NCI-H1436 (cell line): ENCODE data around the gene CD72.
"Not testable (repeated sequence)": the region's sequence is repeated elsewhere in the genome, so short reads cannot be mapped to it uniquely, and the experiment has no call there.

Source experiments
- DNase-seq: peaks from one replicate; lab custom pipeline; 2025; lab: John Stamatoyannopoulos, UW

CD72 gene

DNA sequence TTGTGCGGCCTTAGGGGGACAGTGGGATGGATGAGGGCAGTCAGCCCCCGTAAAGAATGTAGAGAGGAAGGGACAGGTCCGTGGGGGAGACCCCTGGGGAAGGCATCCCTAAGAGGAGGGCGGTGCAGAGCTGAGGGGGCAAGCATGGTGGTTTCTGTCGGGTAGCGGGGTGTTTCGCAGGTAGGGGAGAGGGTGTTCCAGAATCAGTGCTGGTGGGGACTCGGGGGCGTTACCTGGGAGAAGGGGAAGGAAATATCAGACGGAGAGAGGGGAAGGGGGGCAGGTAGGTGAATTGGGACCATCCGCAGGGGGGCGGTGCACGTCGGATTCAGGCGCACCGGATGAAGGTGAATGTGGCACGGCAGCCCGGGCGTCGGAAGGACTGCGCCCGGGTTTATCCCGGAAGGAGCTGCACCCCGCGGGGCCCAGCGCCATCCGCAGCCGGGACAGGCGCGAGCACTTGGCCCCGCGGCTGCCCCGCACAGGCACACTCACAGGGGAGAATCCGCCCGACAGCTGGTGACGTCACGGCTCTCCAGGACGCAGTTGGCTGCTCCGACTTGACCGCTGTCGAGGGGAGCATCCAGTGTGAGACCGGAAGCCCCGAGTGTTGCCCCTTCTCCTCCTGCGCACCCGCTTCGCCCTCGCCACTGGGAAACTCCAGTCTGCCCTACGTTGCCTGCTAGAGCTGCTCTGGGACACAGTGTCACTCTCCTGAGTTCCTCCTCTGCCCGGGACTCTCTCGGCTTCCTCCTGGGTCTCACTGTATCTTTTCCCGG lies 1.3 kb downstream of the CD72 start:
- peak; percentile 38 for DNase-seq

- DNase-seq, result no peak
Observed at GRCh38 chr9:35615981-35616680, 2.1 kb downstream of the CD72 start.

- no peak for DNase-seq
Observed at GRCh38 chr9:35612843-35613242, 5.4 kb downstream of the CD72 start.

DNA sequence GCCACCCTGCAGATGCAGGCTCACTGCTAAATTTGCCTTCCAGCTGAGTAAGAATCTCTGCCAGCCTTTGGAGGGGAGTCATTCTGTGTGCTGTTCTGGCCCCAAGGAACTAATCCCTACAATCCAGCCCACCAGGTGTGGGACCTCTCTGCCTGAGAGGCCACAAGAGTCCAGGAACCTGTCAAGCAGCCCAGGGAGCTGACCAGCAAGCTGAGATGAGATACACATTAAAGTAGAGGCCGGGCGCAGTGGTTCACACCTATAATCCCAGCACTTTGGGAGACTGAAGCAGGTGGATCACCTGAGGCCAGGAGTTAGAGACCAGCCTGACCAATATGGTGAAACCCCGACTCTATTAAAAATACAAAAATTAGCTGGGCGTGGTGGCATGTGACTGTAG lies 6.1 kb downstream of the CD72 start:
- DNase-seq, result not testable (repeated sequence)

- peak; percentile 9 for DNase-seq
Observed at GRCh38 chr9:35611230-35611797, 6.9 kb downstream of the CD72 start.

- DNase-seq, result no peak
Observed at GRCh38 chr9:35609820-35610163, 8.4 kb downstream of the CD72 start.

- DNase-seq, result no peak
Observed at GRCh38 chr9:35609001-35609819, 9.0 kb downstream of the CD72 start.

DNA sequence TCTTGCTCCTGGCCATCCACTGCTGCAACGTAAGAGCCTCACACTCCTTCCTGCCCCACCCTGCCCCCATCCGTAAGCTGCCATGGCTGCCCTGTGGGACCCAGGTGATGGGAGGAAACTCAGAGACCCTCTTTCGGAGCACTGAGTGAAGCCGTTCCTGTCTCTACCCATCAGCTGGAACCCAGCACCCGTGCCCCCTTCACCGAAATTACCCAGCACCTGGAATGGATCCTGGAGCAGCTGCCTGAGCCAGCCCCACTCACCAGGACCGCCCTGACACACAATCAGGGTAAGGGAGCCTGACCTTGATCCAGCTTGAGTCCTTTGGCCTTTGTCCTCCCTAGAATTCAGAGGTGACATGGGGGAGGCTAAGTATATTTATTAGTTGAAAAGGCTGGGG lies 10.0 kb downstream of the CD72 start:
- no peak for DNase-seq

DNA sequence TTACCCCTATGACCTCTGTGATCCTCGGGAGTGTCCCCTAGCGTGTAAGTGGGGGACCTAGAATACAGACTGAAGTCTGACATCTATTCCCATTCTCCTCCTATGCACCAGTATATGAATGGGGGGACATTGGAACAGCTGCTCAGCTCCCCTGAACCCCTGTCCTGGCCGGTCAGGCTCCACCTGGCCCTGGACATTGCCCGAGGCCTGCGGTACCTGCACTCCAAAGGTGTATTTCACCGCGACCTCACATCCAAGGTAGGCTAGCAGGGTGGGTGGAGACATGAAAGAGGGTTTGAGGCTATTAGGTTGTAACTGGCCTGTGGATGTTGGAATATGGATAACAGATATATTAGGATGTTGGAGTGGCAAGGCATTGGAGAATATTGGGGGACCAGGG lies 11.5 kb downstream of the CD72 start:
- DNase-seq, result no peak

DNA sequence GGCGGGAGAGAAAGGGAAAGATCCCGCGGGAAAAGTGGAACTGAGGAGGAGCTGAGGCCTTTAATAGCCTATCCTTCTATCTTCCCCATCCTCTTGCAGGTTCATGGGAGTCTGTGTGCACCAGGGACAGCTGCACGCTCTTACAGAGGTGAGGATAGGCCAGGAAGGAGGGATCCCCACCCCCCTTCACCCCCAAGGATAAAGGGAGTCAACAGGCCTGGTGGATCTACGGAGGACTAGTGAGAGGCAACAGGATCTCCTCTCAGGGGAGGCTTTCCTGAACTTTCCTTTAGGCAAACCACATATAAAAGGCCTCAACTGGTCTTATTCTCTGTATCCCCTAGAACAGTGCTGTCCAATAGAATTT lies 12.1 kb downstream of the CD72 start:
- no peak for DNase-seq

DNA sequence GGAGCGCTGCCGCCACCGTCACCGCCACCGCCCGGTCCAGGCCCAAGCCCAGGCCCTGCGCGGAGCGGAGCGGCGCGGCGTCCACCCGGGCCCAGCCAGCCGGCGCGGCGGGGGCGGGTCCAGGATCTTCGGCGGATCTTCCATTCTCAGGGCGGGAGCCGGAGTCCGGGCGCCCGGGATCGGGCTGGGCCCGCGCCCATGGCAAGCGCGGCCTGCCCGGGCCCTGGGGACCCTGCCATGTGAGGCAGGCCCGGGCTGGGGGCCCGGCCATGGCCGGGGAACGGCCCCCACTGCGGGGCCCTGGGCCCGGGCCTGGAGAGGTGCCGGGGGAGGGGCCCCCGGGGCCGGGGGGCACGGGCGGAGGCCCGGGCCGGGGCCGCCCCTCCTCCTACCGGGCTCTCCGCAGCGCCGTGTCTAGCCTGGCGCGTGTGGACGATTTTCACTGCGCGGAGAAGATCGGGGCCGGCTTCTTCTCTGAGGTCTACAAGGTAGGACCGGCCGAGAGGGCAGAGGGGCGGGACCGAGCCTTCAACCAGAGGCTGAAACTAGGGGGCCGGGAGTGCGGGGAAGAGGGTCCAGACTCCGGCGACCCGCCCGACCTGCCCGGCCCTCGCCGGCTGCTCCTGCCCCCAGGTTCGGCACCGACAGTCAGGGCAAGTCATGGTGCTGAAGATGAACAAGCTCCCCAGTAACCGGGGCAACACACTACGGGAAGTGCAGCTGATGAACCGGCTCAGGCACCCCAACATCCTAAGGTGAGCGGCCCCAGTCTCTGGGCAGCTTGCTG lies 12.7 kb downstream of the CD72 start:
- DNase-seq, result no peak

DNA sequence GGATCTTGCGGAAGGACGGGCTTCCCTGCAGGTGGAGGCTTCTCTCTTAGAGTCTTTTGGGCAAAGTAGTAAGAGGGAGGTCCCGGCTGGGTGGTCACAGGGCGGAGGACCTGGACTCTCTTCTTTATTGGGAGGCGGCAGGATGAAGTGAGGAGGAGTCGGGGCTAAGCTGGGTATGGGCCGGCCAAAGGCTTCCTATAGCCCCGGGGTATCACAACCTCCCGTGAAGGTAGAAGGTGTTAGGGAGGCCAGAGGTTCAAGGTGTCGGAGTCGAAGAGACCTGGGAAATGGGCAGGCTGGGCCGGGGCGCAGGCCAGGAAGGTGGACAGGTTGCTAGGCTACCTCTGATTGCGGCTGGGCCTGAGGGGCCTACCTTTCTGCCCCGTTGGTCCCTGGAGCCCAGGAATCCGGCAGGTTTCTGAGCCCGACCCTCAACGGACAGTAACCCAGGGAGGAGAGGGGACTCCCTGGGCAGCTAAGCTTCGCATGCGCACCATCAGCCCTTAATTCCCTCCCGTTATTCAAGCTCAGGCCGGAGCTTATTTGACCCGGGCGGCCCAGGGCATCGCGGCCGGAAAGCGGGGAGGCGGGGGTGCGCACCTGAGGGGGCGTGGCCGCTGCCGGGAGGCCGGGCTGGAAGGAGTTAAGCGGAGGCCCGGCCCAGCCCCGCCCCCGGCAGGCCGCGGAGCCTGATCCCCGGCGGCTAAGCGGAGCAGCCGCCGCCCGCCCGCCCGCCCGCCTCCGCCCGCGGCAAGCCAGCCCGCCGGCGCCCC lies 13.4 kb downstream of the CD72 start, which contains the start of gene TESK1:
TSS of gene TESK1 (plus strand) at position 685 of the 773 bp plus-strand sequence. CDS start 358 bp downstream, outside the sequence.
- DNase-seq, result peak; percentile 55

GRCh38 chr9:35603986-35604577 lies 14.1 kb downstream of the CD72 start:
- peak; percentile 99 for DNase-seq

GRCh38 chr9:35603506-35603985 lies 14.7 kb downstream of the CD72 start:
- no peak for DNase-seq

DNA sequence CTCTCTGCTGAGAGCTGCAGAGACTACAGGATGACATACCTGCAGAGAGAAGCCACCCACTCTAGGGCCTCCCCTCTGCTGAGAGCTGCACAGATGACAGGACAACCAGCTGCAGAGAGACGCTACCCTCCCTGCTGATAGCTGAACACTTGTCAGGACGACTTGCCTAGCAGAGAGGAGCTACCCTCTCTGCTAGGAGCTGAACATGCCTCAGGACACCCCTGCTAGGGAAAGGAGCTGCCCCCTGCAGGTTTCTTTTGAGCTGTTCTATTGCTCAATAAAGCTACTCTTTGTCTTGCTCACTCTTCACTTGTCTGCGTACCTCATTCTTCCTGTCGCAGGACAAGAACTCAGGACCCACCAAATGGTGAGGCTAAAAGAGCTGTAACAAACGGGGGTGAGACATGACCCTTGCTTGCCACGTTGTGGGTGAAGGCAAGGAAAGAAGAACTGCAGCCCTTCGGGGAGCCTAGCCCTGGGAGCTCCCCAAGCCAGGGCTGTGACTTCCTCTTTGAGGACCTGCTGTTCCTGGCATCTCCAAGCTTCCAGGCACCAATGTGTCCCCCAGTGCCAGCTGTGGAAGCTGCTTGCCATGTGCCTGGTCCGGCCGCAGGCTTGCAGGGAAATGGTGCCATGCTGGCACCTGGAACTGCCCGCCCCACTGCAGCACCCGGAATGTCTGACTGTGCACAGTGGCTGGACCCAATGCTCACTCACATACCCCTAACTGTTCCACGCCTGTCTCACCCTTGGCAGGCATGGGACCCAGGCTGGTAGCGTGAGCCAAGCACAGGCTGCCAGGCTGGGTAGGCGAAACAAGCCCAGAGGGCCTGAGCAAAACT lies 18.2 kb downstream of the CD72 start:
- DNase-seq, result no peak

DNA sequence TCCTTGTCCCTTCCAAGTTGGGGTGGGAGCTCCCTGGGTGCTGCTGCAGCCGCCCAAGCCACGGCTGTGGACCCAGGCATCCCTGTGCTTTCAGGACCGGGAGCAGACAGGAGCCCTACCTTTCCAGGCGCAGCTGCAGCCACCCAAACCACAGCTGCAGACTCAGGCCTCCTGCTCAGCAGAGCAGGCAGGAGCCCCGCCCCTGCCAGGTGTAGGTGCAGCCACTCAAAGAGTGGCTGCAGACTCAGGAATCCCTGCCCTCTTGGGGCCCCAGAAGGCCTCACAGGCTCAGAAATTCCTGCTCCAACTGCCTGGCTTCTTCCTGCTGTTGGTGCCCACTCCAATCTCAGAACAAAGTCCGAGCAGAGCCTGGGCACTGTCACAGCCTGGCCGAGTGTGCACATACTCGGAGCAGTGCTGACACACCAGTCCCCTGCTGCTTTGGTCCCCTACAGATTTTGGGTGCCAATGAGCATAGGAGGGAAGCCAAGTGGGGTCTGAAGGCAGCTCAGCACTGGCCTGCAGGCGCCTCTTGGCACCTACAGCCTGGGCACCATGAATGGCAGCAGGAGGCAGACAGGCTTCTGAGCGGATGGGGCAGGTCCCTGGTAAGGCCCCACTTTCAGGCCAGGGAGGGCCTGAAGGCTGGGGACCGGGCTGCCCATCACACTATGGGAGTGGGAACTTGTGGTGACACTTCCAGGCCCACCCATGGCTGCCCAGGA lies 19.2 kb downstream of the CD72 start:
- DNase-seq, result no peak

DNA sequence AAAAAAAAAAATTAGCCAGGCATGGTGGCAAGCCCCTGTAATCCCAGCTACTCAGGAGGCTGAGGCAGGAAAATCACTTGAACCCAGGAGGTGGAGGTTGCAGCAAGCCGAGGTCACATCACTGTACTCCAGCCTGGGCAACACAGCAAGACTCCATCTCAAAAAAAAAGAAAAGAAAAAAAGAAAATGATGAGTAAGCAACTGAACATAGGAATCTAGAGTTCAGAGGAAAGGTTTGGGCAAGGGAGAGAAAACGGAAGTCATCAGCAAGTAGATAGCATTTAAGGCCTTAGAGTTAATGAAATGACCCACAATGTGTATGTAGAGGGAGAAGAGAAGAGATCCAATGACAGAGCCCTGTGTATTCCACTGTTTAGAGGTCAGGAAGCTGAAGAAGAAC lies 21.3 kb downstream of the CD72 start:
- DNase-seq, result not testable (repeated sequence)

GRCh38 chr9:35594471-35594870 lies 23.7 kb downstream of the CD72 start:
- DNase-seq, result no peak

GRCh38 chr9:35593581-35593980 lies 24.6 kb downstream of the CD72 start:
- DNase-seq, result no peak
